Activated CD4-positive, alpha-beta T cell treated with anti-CD3 and anti-CD28 coated beads, Interleukin-10, Interleukin-2, amounts not matched to agents 100 ng/mL and 50 ng/mL, durations not matched to agents 16 hours and 8 hours (primary cell): ENCODE data around the gene TMEM17.

Experiments
- DNase-seq: peaks from one replicate; pipeline ENCODE4 v3.0.0-alpha.2; 2020

Gene TMEM17

DNA sequence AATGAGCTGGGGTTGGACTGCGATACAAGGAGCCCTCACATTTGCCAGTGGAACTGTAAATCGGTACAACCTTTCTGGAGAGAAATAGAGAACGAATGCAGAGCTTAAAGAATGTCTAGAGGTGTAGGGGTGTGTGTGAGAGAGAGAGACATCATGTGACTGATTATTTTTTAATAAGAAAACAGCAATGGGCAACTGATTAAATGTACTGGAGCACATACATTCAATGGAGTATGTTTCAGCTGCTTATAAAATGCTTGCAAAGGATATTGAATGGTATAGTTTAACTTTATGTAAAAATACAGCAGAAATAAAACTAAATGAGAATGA is 391 bp upstream of the TMEM17 start:
- no peak for DNase-seq

DNA sequence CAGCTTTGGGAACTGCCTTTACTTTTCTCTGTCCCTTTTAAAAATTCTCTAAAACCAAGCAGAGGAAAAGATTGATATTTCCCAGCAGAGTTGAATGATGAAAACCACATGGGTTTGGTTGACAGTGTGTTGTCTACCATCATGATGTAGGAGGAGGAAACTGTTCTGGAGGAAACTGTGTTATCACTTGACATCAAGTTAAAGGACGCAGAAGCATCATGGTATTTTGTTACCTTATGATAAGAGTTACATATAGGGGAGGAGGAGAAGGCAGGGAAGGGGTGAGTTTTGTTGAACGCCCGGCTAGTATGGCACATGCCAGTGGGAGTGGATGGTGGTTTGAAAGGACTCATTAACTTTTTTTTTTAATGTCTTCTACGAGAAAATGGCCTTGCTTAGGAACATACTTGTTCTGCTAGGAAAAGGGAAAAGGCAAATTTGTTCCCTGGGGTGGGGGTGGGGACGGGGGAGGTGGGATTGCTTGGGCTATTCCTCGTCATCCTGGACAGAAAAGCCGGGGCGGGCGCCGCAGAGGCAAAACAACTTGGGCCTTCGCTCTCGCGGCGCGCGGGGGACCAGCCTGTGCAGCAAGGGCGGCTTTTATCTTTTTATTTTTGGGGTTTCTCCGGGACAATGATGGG is 766 bp downstream of the TMEM17 start:
- no peak for DNase-seq

DNA sequence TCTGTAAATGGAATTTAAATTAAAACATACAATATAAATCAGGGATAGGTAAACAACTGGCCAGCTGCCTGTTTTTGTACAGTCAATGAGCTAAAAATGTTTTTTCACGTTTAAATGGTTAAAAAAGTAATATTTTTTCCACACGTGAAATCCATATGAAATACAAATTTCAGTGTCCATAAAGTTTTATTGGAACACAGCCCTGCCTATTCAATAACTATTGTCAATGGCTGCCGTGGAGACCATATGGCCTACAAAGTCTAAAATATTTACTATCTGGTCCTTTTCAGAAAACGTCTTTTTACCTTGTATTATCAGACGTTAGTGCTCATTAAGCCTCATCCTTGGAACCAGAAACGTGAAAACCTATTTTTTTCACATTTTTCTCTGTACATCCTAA is 1.3 kb downstream of the TMEM17 start:
- no peak for DNase-seq

DNA sequence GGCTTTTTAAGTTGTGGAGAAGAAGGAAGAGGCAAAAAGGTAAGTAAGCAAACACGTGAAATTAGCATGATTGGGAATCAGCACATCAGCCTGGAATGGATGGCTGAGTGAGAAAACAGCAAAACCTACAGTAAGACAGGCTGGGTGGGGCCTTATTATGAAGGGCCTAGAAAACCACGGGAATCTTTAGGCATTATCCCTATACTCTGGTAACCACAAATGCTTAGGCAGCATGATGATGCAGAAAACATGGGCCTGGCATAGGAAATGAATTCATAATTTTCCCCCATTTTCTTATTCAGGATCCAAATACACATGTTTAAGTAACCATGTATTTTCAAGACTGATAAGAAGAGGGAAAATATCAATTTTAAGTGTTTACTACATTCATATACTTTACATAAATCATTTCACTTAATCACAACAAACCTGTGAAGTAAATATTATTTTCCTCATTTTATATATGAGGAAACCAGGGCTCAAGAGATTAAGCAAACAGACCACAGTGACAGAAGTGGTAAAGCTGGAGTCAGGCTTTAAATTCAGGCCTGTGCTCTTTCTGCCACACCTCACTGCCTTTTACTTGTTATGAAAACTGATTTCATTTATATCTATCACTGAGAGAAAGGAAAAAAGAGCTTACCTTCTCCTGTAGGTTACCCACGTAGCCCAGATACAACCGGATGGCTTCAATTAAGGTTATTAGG is 4.0 kb downstream of the TMEM17 start:
- DNase-seq = no peak

DNA sequence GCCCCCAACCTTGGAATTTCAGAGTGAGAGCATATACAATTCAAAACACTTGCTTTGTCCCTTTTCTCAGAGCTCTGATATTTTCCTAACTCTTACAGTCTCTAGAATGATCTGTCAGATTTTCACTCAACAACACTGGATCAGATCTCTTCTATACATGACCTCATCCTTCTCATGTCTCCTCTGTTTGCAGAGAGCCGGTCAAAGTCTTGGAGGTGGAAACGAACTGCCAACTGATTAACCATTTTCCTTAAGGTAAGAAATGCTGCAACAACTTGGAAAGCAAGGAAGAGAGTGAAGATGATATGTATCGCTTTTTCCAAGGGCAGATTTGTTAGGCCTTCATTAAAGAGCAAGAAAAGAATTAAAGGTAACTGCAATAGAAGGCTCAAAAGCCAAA is 4.9 kb downstream of the TMEM17 start:
- DNase-seq = no peak

DNA sequence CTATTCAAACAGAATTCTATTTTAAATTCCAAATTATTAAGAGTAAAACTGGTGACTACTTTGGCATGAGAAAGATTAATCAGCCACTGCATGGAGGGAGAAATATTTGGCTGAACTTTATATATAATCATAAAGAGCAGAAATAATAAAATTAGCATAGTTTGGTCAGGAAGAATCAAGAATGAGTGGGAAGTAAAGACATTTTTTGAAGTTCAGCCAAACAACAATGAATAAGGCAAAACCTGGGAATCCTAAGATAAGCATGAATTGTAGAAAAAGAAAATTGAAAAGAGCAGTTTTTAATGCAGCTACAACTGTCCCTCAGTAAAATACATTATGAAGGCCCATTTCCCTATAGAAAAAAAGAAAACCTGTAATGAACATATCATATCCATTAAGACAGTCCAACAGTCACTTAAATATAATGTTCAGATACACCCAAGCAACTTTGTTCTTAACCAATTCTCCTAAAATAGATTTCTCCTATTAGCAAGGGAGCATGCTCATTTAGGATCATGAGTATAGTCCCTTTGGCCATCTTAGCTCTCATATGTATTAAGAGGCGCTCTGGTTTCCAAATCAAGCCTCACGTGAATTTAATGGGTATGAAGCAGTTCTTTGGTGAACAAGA is 6.5 kb downstream of the TMEM17 start:
- no peak for DNase-seq

DNA sequence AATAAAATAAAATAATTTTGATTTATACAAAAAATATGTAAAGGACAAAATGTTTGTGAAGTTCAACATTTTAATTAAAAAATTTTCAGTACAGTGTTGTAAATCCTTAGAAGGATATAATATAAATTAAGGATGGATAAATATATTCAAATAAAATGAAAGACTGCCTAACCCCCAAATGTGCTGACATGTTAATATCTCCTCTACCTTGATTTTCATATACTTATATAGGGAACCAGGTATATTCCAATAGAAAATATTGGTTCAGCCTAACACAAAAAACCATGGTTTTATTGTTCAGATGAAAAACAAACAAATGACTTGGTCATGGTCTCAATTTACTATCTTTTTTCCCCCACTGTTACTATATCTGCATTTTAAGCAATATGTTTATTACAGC is 7.3 kb downstream of the TMEM17 start:
- no peak for DNase-seq

DNA sequence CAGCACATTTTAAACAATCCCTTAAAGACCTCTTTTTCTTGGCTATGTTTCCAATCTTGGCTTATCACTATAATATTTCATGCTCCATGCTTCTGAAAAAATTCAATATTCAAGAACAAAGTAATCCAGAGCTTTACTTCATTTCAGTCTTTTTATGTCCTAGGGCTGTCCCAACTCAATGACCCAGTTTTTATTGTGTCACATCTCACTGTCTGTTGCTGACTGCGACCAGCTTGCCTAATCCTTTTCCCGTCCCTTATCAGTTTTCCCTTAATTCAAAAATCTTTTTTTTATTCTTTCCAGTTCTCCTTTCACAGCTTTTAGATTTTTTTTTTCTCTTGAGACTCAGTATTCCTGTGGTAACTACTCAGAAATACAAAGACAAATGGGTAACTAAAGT is 10.2 kb downstream of the TMEM17 start:
- DNase-seq = no peak

DNA sequence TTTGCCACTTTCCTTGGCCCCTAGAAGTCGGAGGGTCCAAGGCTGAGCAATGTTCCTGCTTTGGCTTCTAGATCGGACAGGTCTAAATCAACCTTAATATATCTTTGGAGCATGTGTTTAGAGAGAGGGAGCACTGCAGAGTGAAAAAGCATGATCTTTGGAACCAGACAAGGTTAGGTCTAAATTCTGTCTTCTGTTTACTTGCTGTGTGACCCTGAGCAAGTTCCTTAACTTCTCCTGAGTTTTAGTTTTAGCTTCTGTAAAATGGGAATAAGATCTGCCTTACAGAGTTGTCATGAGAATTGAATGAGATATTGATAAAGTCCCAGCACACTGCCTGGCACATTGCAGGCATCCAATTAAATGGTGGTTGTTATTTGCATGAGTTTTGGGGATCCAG is 13.9 kb downstream of the TMEM17 start:
- no peak for DNase-seq

DNA sequence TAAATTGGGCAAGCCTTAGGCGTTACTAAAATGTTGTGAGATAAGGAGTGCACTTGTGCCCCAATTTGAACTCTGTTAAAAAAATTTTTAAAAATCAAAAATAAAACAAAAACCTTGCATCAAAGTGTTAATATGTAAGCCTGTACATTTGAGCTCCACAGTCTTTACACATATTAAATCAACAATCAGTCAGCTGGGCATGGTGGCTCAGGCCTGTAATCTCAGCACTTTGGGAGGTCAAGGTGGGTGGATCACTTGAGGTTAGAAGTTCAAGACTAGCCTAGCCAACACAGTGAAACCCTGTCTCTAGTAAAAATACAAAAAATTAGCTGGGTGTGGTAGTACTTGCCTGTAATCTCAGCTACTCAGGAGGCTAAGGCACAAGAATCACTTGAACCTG is 16.3 kb downstream of the TMEM17 start:
- no peak for DNase-seq

DNA sequence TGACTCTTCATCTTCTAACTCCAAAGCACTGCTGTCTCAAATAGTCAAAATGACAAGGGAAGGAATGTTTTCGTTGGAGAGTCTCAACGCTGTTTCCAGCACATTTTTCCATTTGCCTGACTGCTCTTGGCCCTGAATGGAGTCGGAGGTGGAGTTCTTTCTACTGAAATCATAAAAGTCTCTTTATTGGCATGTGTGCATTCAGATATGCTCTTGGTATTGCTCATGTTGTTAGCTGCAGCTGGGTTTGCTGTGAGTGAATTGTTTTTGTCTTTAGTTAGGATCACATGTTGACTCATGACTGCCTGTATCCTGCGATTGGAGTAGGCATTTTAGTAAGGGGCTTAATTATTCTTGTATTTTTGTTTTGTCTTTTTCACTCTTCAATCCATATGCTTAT is 16.8 kb downstream of the TMEM17 start:
- no peak for DNase-seq

DNA sequence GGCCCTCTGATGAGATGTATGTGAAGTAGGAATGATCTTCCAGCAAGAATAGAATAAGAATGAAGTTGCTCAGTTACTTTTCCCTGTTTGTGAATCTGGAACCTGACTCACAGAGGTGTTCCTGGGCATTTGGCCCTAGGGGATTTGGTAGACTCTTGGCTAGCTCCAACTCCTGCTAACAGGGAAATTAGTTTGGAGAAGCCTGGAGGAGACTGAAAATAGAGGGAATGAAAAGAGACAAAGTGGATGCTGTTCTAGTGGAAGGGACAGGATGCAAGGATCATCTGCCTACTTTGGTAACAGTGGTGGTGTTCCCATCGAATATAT is 19.6 kb downstream of the TMEM17 start:
- DNase-seq = no peak

DNA sequence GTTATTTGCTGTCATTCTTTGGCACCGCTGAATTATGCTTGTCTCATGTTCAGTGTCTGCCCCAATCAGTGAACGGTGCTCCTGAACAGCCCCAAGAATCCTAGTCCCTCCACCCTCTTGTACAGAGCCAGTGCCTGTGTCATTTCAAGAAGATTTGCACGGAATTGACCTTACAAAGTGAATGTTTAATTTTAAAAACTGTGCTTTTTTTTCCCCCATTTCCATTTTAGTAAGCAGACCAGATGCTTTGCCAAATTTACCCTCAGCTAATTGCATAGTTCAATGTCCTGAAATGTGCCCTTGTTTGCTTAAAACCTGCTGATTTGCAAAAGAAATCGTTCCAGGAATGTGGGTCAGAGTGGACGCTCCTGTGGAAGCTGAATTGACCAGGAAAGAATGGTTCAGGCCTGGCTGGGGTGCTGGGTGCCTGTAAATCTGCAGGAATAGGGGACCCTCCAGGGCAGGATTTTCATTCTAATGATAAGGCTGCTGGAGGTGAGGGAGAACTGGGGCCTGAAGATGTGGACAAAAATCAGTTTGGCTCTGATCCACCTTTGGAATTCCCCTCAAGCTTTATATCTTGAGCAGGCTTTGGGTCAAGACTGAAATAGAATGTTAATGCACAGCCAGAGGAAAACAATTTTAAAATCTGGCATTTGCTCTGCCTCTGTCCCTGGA is 20.1 kb downstream of the TMEM17 start:
- DNase-seq = no peak

DNA sequence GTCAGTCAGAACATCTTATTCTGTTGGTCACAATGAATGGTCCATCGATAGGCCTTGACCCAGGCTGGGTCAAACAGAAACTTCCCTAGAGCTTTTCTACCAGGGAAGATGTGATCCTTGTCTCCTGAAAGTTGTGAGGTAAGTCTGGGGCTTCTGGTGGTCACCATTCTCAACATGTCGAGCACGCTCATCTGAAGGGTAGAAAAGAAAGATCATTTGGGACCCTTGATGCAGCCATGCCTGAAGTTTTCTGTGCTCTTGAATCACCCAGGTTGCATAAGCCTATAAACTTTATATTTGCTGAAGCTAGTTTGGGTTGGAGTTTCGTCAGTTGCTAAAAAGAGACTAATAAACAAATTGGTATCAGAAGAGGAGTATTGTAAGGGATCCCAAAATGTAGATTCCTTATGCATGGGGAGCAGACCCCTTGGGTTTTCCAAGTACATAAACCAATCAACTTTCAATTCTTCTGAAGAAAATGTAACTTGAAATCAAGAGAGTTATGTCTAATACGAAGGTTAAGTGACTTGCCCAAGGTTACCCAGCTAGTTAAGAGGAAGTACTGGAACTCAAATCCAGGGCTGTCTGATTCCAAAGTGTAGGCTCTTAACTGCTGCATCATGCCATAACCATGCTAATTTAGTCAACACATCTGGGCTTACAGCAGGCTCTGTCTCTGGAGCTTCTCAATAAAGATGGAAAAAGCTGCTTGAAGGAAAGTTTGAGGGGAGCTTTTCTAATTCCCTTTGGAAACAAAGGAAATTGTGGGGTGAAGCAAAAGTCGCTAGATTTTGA is 23.2 kb downstream of the TMEM17 start:
- DNase-seq = no peak

DNA sequence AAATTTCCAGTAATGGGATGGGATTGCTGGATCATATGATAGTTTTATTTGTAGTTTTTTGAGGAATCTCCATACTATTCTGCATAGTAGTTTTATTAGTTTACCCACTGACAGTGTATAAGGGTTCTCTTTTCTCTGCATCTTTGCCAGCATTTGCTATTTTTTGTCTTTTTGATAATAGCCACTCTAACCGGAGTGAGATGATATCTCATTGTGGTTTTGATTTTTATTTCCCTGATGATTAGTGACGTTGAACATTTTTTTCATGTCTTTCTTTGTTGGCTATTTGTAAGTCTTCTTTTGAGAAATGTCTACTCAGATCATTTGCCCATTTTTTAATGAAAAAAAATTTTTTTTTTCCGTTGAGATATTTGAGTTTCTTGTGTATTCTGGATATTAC is 26.1 kb downstream of the TMEM17 start:
- no peak for DNase-seq

DNA sequence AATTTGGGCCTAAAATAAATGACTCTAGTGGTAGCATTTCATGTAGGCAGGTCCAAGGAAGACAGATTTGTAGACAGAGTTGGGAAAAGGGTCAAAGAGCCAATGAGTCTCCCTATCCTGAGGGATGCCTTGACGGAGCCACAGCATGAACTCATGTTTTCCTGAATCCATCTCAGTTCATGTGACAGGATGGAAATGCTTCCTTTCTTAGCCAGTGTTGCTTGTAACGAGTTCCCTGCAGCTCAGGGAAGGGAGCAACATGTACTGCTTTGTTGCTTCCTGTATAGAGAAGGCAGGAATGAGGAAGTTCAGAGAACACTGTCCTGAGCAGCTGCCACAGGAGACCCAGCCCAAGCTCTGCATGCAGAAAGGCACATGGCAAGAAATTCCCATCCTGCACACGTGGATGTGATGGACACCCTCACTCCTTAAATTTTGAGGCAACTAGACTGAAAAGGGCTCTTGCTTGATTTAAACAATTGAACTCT is 27.9 kb downstream of the TMEM17 start:
- no peak for DNase-seq

DNA sequence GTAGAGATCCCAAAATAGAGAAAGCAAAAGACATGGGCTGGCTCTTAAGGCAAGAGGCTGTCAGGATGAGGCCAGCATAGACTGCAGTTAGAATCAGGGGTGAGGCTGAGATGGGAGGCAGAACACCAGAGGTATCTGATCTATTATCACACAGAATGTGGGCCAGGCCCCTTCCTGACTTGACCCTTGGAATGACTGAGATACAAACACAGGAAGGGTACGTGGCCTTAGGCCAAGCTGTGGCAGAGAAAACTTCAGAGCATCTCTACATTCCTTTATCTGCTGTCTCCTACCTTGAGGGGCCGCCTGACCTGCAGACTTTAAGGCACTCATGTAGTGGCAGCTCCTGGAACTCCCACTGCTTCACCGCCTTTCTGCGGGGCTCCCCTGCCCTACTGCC is 28.4 kb downstream of the TMEM17 start:
- no peak for DNase-seq

DNA sequence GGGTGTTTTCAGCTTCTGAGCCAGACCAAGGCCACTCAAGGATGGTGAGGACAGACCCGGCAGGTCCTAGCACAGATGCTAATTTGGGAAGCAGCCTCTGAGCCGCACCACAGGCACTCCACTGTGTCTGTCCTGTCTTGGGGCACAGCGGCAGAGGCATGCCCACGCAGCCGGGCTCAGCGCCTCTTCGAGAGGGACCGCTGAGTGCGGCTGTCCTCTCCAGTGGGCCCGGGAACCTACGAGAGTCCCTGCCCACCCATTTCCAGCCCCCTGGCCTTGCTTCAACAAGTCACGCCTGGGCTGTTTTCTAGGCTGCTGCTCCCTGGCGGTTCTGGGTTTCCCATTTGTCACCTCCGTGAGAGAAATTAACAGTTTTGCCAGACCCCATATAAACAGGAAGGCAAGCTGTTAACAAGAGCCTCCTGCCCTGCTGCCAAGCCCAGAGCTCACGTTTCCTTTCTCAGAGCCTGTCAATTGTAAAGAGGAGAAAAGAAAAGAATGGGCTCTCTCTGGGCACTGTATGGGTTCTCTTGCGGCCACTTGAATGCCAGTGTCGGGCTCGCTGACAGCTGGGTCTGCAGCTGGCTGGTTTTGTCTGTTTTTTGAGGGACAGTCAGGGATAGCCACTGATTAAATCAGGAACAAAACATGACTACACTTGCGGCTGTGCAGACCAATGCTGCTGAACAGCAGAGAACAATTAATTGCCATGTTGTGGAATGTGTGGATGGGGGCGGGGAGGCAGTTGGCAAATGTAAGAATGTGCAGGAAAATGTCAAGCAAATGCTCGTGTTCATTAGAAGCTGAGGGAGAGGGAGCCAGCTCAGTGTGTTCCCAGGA is 30.6 kb downstream of the TMEM17 start:
- no peak for DNase-seq

DNA sequence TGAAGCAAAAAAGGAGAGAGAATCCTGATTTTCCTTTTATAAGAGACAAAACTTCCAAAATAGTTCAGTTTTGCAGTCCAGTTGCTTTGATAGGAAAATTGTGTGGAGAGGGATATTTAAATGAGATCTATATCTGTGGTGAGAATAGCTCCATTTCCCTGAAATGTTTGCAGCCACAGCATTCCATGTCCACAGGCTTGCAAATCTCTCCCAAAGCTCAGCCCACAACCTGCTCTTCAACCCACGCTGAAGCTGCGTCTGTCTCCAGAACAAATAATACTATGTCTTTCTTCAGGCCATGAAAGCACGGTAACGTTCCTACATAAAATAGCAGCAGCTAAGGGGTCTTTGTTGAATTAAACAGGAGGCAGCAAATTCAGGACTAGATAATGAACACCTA is 31.8 kb downstream of the TMEM17 start:
- DNase-seq = no peak

DNA sequence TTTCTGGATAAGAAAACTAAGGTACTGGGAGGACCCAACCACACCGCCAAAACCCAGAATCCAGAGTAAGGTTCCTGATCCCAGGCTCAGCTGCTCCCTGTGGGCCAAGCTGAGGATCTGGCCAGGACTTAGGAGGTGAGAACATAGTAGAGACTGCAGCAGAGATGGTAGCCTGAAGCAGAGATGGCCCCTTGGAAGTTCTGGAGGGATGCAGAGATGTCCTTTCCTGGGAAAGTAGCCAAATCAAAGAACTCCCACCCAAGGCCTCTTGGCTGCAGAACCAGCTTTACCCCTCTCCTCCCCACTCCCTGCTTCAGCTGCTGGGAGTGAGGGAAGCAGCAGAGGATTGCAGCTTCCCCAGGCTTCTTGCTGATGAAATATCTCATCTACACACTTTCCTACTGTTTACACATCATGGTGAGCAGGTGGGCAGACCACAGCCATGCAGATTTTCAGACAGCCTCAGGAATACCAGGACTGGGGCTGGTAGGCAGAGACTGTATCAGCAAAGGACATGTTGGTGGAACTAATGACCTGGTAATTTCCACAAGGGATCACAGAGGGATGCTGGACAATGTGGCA is 32.7 kb downstream of the TMEM17 start:
- no peak for DNase-seq

DNA sequence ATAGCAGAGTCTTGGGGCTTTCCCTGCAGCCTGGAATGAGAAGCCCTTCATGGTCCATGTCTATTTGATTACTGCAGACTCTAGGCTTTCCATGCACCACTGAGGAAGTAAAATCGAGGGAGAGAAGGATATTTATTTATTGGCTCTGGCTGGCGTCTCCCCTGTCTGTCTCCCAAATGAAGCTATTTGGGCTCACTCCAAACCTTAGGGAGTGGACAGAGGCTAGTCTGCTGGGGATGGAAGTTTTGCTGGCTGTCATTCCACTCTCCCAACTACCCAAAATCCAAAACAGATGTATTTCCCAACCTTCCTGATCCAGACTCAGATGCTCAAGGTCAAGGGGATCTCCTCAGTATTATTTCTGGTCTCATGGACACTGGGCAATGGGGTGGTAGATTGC is 33.7 kb downstream of the TMEM17 start:
- DNase-seq = no peak

DNA sequence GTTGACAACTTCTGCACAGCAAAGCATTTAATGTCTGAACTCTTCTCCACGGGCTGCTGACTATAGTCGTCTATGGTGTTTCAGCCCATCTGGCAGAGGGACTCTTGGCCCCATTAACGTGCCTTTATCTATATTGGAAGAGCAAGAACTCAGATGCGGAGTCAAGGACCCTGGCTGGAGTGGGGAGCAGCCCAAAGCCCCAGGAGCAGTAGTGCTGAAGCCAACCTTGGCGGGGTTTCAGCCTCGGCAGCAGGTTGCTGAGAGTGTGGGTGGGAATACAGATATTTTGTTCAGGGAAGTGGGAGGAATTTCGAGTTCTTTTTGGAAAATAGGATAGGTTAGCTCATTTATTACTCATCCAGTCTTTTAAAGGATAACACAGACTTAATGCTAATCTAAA is 34.2 kb downstream of the TMEM17 start:
- DNase-seq = no peak
